ENCODE data around the gene PRAMEF2.
"Not testable (repeated sequence)": the region's sequence is repeated elsewhere in the genome, so short reads cannot be mapped to it uniquely, and the experiment has no call there.

Gene PRAMEF2

GRCh38 chr1:12856786-12857185 is at the start of gene PRAMEF2:
PRAMEF2 (plus strand) TSS chr1:12857086; CDS start chr1:12859010, 1,924 bp downstream.
- DNase-seq = not testable (repeated sequence)

GRCh38 chr1:12809933-12810332 is 47.0 kb upstream of the PRAMEF2 start:
- DNase-seq = no peak

- DNase-seq = no peak
Observed at GRCh38 chr1:12810691-12811408, 46.0 kb upstream of the PRAMEF2 start.

GRCh38 chr1:12811409-12811784 is 45.5 kb upstream of the PRAMEF2 start:
- DNase-seq = no peak

- not testable (repeated sequence) for DNase-seq
Observed at GRCh38 chr1:12819061-12819460, 37.8 kb upstream of the PRAMEF2 start.

- DNase-seq = not testable (repeated sequence)
Observed at GRCh38 chr1:12831310-12831709, 25.6 kb upstream of the PRAMEF2 start, which contains the start of gene PRAMEF11. PRAMEF11 (minus strand) TSS chr1:12831410; CDS start chr1:12828789, 2,621 bp downstream.

GRCh38 chr1:12833251-12833650 is 23.6 kb upstream of the PRAMEF2 start:
- not testable (repeated sequence) for DNase-seq

- DNase-seq = not testable (repeated sequence)
Observed at GRCh38 chr1:12848620-12849019, 8.3 kb upstream of the PRAMEF2 start, which contains the start of gene HNRNPCL1. HNRNPCL1 (minus strand) TSS chr1:12848720; CDS start chr1:12848289, 431 bp downstream.

- DNase-seq = no peak
Observed at GRCh38 chr1:12851779-12852178, 5.1 kb upstream of the PRAMEF2 start.

GRCh38 chr1:12863131-12863880 is 6.4 kb downstream of the PRAMEF2 start:
- DNase-seq = not testable (repeated sequence)

GRCh38 chr1:12878453-12878852 is 21.6 kb downstream of the PRAMEF2 start:
- DNase-seq = not testable (repeated sequence)

GRCh38 chr1:12886101-12886500 is 29.2 kb downstream of the PRAMEF2 start, which contains the start of gene PRAMEF4:
PRAMEF4 (minus strand) TSS chr1:12886201; CDS start chr1:12883394, 2,807 bp downstream.
- DNase-seq = not testable (repeated sequence)

GRCh38 chr1:12898170-12898569 is 41.3 kb downstream of the PRAMEF2 start, which contains the start of gene PRAMEF10:
PRAMEF10 (minus strand) TSS chr1:12898270; CDS start chr1:12895847, 2,423 bp downstream.
- not testable (repeated sequence) for DNase-seq

- not testable (repeated sequence) for DNase-seq
Observed at GRCh38 chr1:12899186-12899585, 42.3 kb downstream of the PRAMEF2 start.

GRCh38 chr1:12903793-12904572 is 47.1 kb downstream of the PRAMEF2 start:
- DNase-seq = not testable (repeated sequence)

Measured in CD4-positive, alpha-beta T cell treated with Interleukin-4 for 1 hour (primary cell).